ENCODE data around the gene STMN3. TPM values are rescaled to one million over a fixed set of nuclear protein-coding genes. Genes with fewer than 3 reads are reported as not detected.

Gene STMN3
- polyA plus RNA-seq, 1 of the 3 experiments (the other 2 are of a cell fraction), result 111 TPM

- DNase-seq, result no peak
- no peak overlapping the region for H3K9ac ChIP-seq
- H3F3A ChIP-seq (replicated peaks; ENCODE audit: insufficient read depth), result peaks cover 6% of the 10 kb centered on the region
- ChIA-PET CTCF (no interaction called here), POLR2A (no interaction called here)
- TF ChIP-seq, protein P1, sequence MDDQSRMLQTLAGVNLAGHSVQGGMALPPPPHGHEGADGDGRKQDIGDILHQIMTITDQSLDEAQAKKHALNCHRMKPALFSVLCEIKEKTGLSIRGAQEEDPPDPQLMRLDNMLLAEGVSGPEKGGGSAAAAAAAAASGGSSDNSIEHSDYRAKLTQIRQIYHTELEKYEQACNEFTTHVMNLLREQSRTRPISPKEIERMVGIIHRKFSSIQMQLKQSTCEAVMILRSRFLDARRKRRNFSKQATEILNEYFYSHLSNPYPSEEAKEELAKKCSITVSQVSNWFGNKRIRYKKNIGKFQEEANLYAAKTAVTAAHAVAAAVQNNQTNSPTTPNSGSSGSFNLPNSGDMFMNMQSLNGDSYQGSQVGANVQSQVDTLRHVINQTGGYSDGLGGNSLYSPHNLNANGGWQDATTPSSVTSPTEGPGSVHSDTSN (IDR thresholded peaks at IDR 0.05), result no peak
- TF ChIP-seq GABPA (IDR thresholded peaks at IDR 0.05; ENCODE audit: low read depth) (no peak), RXRA (IDR thresholded peaks at IDR 0.05; ENCODE audit: borderline replicate concordance, low read depth) (no peak), NFIC (IDR thresholded peaks at IDR 0.05; ENCODE audit: borderline replicate concordance) (no peak), CHD2 (IDR thresholded peaks at IDR 0.05; ENCODE audit: low read length, partially characterized antibody) (no peak), MAX (IDR thresholded peaks at IDR 0.05; ENCODE audit: low read depth) (no peak), ZBTB33 (IDR thresholded peaks at IDR 0.05; ENCODE audit: borderline replicate concordance, low read depth) (no peak), RAD21 (IDR thresholded peaks at IDR 0.05; ENCODE audit: low read length) (no peak), FOXM1 (IDR thresholded peaks at IDR 0.05; ENCODE audit: low read depth) (no peak)
- TF ChIP-seq, protein P2, sequence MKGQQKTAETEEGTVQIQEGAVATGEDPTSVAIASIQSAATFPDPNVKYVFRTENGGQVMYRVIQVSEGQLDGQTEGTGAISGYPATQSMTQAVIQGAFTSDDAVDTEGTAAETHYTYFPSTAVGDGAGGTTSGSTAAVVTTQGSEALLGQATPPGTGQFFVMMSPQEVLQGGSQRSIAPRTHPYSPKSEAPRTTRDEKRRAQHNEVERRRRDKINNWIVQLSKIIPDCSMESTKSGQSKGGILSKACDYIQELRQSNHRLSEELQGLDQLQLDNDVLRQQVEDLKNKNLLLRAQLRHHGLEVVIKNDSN (IDR thresholded peaks at IDR 0.05; ENCODE audit: borderline replicate concordance, low read depth), result no peak
- no peak overlapping the region for H3K4me3 ChIP-seq (ENCODE audit: low read depth in 2 of 2, low read length in 1 of 2)
- H3K79me2 ChIP-seq (ENCODE audit: insufficient read depth), result no peaks in the 10 kb centered on the region
- no peaks in the 10 kb centered on the region for H3K9me3 ChIP-seq
- H3K4me1 ChIP-seq (ENCODE audit: control insufficient read depth in 1 of 2, insufficient read depth in 2 of 2, low read depth in 1 of 2, low read length in 1 of 2), result peaks cover 0 to 2% of the 10 kb centered on the region in 2 experiments; a peak in 1 of 4 replicates
- WGBS (ENCODE audit: low lambda C conversion rate), result 92% methylated on average over 15 of the region's 15 CpGs
- no peak overlapping the region for H3K4me2 ChIP-seq
- H3K27ac ChIP-seq (ENCODE audit: low read depth in 2 of 2, low read length in 1 of 2), result no peak overlapping the region
- H3K27me3 ChIP-seq (ENCODE audit: insufficient read depth), result no peaks in the 10 kb centered on the region
- H2AFZ ChIP-seq (ENCODE audit: low read depth), result no peak overlapping the region
- H3K36me3 ChIP-seq (replicated peaks in 1 of 2; ENCODE audit: control insufficient read depth in 1 of 2, insufficient read depth in 2 of 2, low read length in 1 of 2), result no peaks in the 10 kb centered on the region
- H4K20me1 ChIP-seq (ENCODE audit: insufficient read depth), result no peaks in the 10 kb centered on the region
- H3K9me2 ChIP-seq, result no peaks in the 10 kb centered on the region
These were observed 17.6 kb downstream of the STMN3 start for GRCh38 chr20:63635431-63636141.

DNA sequence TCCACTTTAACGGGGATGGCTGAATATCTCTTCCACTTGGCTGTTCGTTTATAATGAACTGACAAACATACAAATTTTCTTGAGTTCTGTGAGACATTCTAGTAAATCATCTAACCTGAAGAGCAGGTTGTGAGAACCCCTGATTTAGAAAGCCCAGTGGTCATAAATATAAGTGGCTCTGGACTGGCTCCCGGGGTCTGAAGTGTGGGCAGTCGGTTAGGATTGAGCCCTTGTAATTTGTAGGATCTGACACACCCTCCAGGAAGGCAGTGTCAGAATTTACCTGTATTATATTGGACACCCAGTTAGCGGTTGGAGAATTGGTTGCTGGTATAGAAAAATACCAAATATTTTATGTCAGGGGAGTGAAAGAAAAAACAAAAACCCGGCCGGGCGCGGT lies 19.5 kb downstream of the STMN3 start:
- Histone ChIP-seq H3K27ac (ENCODE audit: low read depth in 2 of 2, low read length in 1 of 2) (no peak overlapping the region), H3K79me2 (ENCODE audit: insufficient read depth) (0 out of 2 replicates have a peak, but pooled peaks cover 3% of the 10 kb centered on the region), H3F3A (replicated peaks; ENCODE audit: insufficient read depth) (peaks cover 6% of the 10 kb centered on the region), H3K36me3 (replicated peaks in 1 of 2; ENCODE audit: control insufficient read depth in 1 of 2, insufficient read depth in 2 of 2, low read length in 1 of 2) (no peaks in the 10 kb centered on the region), H3K27me3 (ENCODE audit: insufficient read depth) (no peaks in the 10 kb centered on the region), H3K9ac (no peak overlapping the region), H3K9me3 (no peaks in the 10 kb centered on the region), H3K9me2 (no peaks in the 10 kb centered on the region), H3K4me3 (ENCODE audit: low read depth in 2 of 2, low read length in 1 of 2) (no peak overlapping the region), H3K4me1 (ENCODE audit: control insufficient read depth in 1 of 2, insufficient read depth in 2 of 2, low read depth in 1 of 2, low read length in 1 of 2) (peaks cover 0 to 2% of the 10 kb centered on the region in 2 experiments; a peak in 1 of 4 replicates), H3K4me2 (no peak overlapping the region), H4K20me1 (ENCODE audit: insufficient read depth) (no peaks in the 10 kb centered on the region), H2AFZ (ENCODE audit: low read depth) (no peak overlapping the region)
- TF ChIP-seq YY1 (IDR thresholded peaks at IDR 0.05; ENCODE audit: low read depth) (no peak), RFX5 (IDR thresholded peaks at IDR 0.05; ENCODE audit: low read length) (no peak), ELF1 (IDR thresholded peaks at IDR 0.05) (no peak), EZH2phosphoT487 (IDR thresholded peaks at IDR 0.05; ENCODE audit: borderline replicate concordance, low read depth) (no peak), ZBTB33 (IDR thresholded peaks at IDR 0.05; ENCODE audit: borderline replicate concordance, low read depth) (no peak), SMC3 (IDR thresholded peaks at IDR 0.05; ENCODE audit: low read depth, low read length) (no peak), JUND (IDR thresholded peaks at IDR 0.05) (no peak), FOXJ3 (CRISPR knock-in tag; IDR thresholded peaks at IDR 0.05) (no peak)
- TF ChIP-seq, protein P3, sequence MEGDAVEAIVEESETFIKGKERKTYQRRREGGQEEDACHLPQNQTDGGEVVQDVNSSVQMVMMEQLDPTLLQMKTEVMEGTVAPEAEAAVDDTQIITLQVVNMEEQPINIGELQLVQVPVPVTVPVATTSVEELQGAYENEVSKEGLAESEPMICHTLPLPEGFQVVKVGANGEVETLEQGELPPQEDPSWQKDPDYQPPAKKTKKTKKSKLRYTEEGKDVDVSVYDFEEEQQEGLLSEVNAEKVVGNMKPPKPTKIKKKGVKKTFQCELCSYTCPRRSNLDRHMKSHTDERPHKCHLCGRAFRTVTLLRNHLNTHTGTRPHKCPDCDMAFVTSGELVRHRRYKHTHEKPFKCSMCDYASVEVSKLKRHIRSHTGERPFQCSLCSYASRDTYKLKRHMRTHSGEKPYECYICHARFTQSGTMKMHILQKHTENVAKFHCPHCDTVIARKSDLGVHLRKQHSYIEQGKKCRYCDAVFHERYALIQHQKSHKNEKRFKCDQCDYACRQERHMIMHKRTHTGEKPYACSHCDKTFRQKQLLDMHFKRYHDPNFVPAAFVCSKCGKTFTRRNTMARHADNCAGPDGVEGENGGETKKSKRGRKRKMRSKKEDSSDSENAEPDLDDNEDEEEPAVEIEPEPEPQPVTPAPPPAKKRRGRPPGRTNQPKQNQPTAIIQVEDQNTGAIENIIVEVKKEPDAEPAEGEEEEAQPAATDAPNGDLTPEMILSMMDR (IDR thresholded peaks at IDR 0.05), result no peak
- TF ChIP-seq, protein P4, sequence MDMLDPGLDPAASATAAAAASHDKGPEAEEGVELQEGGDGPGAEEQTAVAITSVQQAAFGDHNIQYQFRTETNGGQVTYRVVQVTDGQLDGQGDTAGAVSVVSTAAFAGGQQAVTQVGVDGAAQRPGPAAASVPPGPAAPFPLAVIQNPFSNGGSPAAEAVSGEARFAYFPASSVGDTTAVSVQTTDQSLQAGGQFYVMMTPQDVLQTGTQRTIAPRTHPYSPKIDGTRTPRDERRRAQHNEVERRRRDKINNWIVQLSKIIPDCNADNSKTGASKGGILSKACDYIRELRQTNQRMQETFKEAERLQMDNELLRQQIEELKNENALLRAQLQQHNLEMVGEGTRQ (IDR thresholded peaks at IDR 0.05; ENCODE audit: borderline replicate concordance, low read depth, low read length), result no peak
- DNase-seq, result no peak
- POLR2A ChIA-PET, result no interaction called here
- CTCF ChIA-PET, result no interaction called here
- WGBS (ENCODE audit: low lambda C conversion rate), result 79% methylated on average over 9 of the region's 9 CpGs
